Stimulated activated CD8-positive, alpha-beta memory T cell treated with anti-CD3 and anti-CD28 coated beads, Interleukin-4, amount 100 ng/mL, for 48 hours (primary cell): ENCODE results near the gene IGLL1.

Source experiments
- DNase-seq: peaks from one replicate; pipeline ENCODE4 v3.0.0-alpha.2; 2020

Gene IGLL1

GRCh38 chr22:23526596-23527316 lies 53.3 kb downstream of the IGLL1 start:
- no peak for DNase-seq

- no peak for DNase-seq
These were observed 54.6 kb downstream of the IGLL1 start for GRCh38 chr22:23525510-23525909.

- no peak for DNase-seq
These were observed 55.9 kb downstream of the IGLL1 start for GRCh38 chr22:23524226-23524625.

- DNase-seq: no peak
These were observed 56.4 kb downstream of the IGLL1 start for GRCh38 chr22:23523713-23524112.
